Hepatocyte (in vitro differentiated cells): ENCODE data around the gene USP1. TPM values are rescaled to one million over a fixed set of nuclear protein-coding genes. Genes with fewer than 3 reads are reported as not detected.

Source experiments
- DNase-seq: peaks from one replicate; pipeline ENCODE4 v3.0.0-alpha.2; 2016; ENCODE audit warnings: low spot score
- H2AFZ ChIP-seq: fragments of 200-600 bp; sonication (generic); 2 replicates; pipeline ENCODE4 v1.6.0; 2016; ENCODE audit warnings: antibody characterized with exemption, mild to moderate bottlenecking
- H3K27ac ChIP-seq: fragments of 200-600 bp; sonication (generic); 2 replicates; pipeline ENCODE4 v1.5.1; 2016; ENCODE audit warnings: mild to moderate bottlenecking
- H3K27me3 ChIP-seq: fragments of 200-600 bp; sonication (generic); 2 replicates; pipeline ENCODE4 v1.6.1; 2016
- H3K36me3 ChIP-seq: fragments of 200-600 bp; sonication (generic); replicated peaks from 2 replicates; pipeline ENCODE4 v1.5.1; 2016; ENCODE audit warnings: low read depth; ENCODE audit not compliant: insufficient read depth
- H3K4me1 ChIP-seq: fragments of 200-600 bp; sonication (generic); 2 replicates; pipeline ENCODE4 v1.5.1; 2016; ENCODE audit warnings: mild to moderate bottlenecking, moderate library complexity; ENCODE audit not compliant: insufficient read depth
- H3K4me2 ChIP-seq: fragments of 200-600 bp; sonication (generic); 2 replicates; pipeline ENCODE4 v1.6.0; 2016
- H3K4me3 ChIP-seq: fragments of 200-600 bp; sonication (generic); 2 replicates; pipeline ENCODE4 v1.5.1; 2016; ENCODE audit warnings: mild to moderate bottlenecking
- H3K79me2 ChIP-seq: fragments of 200-600 bp; sonication (generic); 2 replicates; pipeline ENCODE4 v1.6.0; 2017; ENCODE audit warnings: mild to moderate bottlenecking
- H3K9me2 ChIP-seq: fragments of 200-600 bp; sonication (generic); replicated peaks from 2 replicates; pipeline ENCODE4 v1.6.0; 2017; ENCODE audit warnings: mild to moderate bottlenecking; ENCODE audit not compliant: insufficient read depth
- H3K9me3 ChIP-seq: fragments of 200-600 bp; sonication (generic); 2 replicates; pipeline ENCODE4 v1.5.1; 2016; ENCODE audit warnings: low read depth, mild to moderate bottlenecking
- H4K20me1 ChIP-seq: fragments of 200-600 bp; sonication (generic); 2 replicates; pipeline ENCODE4 v1.6.0; 2016; ENCODE audit warnings: mild to moderate bottlenecking; ENCODE audit not compliant: insufficient read depth, poor library complexity, severe bottlenecking
- CTCF ChIP-seq: fragments of 200-600 bp; sonication (generic); IDR thresholded peaks from 2 replicates; pipeline ENCODE4 v1.5.1; 2016; ENCODE audit warnings: antibody characterized with exemption, mild to moderate bottlenecking; ENCODE audit not compliant: poor library complexity
- EZH2 ChIP-seq: fragments of 200-600 bp; sonication (generic); IDR thresholded peaks from 2 replicates; pipeline ENCODE4 v1.6.1; 2016; ENCODE audit warnings: antibody characterized with exemption, mild to moderate bottlenecking, borderline replicate concordance
- EZH2phosphoT487 ChIP-seq: fragments of 200-600 bp; sonication (generic); IDR thresholded peaks from one replicate; pipeline ENCODE4 v1.6.1; 2018; ENCODE audit warnings: antibody characterized with exemption, mild to moderate bottlenecking, low read depth, moderate library complexity; ENCODE audit not compliant: unreplicated experiment, severe bottlenecking
- WGBS: methylation state at CpG from one replicate; pipeline ENCODE4 v1.1.6; 2016; ENCODE audit warnings: low lambda C conversion rate; ENCODE audit errors: missing lambda C conversion rate; 5-methylcytosine and 5-hydroxymethylcytosine counted together
- polyA plus RNA-seq: library from polyadenylated mRNA; unstranded; fragments of >200 nt; fragmentation: Nextera tagmentation; extraction: Ambion mirVana; gene quantifications from 2 replicates; pipeline ENCODE4 v1.2.1, GENCODE V29; 2016
- total RNA-seq: library from RNA; depleted of rRNA; stranded (reverse); fragments of >200 nt; gene quantifications from 2 replicates; pipeline ENCODE4 v1.2.3, GENCODE V29; 2014

Gene USP1
- total and polyA plus RNA-seq, 2 experiments from 2014 or later, result 11.6 to 28.5 TPM

- Histone ChIP-seq H3K4me2 (no peak overlapping the region), H4K20me1 (no peaks in the 10 kb centered on the region), H3K27ac (no peak overlapping the region), H2AFZ (no peak overlapping the region), H3K36me3 (no peaks in the 10 kb centered on the region), H3K9me2 (no peaks in the 10 kb centered on the region), H3K4me3 (no peak overlapping the region), H3K4me1 (peaks cover 7% of the 10 kb centered on the region), H3K9me3 (no peaks in the 10 kb centered on the region), H3K79me2 (no peaks in the 10 kb centered on the region), H3K27me3 (no peaks in the 10 kb centered on the region)
- TF ChIP-seq EZH2phosphoT487 (no peak), CTCF (no peak), EZH2 (no peak)
- no peak for DNase-seq
- WGBS, result 81% methylated on average over 3 of the region's 3 CpGs
Measured at GRCh38 chr1:62392951-62393350, 43.9 kb upstream of the USP1 start.

- peaks cover 7% of the 10 kb centered on the region for H3K4me1 ChIP-seq
Measured at GRCh38 chr1:62394646-62395045, 42.2 kb upstream of the USP1 start.

DNA sequence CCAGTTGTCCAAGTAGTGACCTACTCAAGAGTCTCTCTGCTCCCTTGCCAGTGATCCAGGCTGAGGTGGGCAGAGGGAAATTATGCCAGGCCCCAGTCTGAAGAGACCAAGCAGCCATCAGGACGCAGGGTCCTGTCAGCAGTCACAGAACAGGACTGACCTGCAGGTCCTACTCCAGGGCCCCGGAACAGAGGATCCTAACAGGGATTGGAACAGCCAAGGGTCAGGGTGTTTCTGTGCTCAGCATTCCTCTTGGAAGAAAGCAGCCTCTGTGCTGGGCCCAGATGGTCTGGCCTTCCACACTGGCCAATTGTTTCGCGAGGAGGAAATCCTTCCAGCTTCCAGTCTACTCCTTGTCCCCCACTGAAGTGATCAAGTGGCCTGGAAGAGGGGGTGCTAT is 41.6 kb upstream of the USP1 start:
- H3K27ac ChIP-seq, result no peak overlapping the region
- no peak overlapping the region for H2AFZ ChIP-seq
- WGBS, result 89% methylated on average over 4 of the region's 4 CpGs
- no peaks in the 10 kb centered on the region for H4K20me1 ChIP-seq
- no peaks in the 10 kb centered on the region for H3K36me3 ChIP-seq
- H3K27me3 ChIP-seq, result no peaks in the 10 kb centered on the region
- no peak overlapping the region for H3K4me3 ChIP-seq
- peaks cover 7% of the 10 kb centered on the region for H3K4me1 ChIP-seq
- TF ChIP-seq EZH2 (no peak), EZH2phosphoT487 (no peak), CTCF (no peak)
- no peaks in the 10 kb centered on the region for H3K9me3 ChIP-seq
- no peaks in the 10 kb centered on the region for H3K9me2 ChIP-seq
- H3K79me2 ChIP-seq, result no peaks in the 10 kb centered on the region
- no peak overlapping the region for H3K4me2 ChIP-seq
- DNase-seq, result no peak

More at GRCh38 chr1:62394646-62395045, 42.2 kb upstream of the USP1 start:
- Histone ChIP-seq H2AFZ (no peak overlapping the region), H3K4me2 (no peak overlapping the region), H3K27ac (no peak overlapping the region), H3K4me3 (no peak overlapping the region), H3K9me3 (no peaks in the 10 kb centered on the region), H3K36me3 (no peaks in the 10 kb centered on the region), H3K27me3 (no peaks in the 10 kb centered on the region), H4K20me1 (no peaks in the 10 kb centered on the region), H3K79me2 (no peaks in the 10 kb centered on the region), H3K9me2 (no peaks in the 10 kb centered on the region)
- TF ChIP-seq EZH2phosphoT487 (no peak), CTCF (no peak), EZH2 (no peak)
- 86% methylated on average over 8 of the region's 8 CpGs for WGBS
- no peak for DNase-seq

DNA sequence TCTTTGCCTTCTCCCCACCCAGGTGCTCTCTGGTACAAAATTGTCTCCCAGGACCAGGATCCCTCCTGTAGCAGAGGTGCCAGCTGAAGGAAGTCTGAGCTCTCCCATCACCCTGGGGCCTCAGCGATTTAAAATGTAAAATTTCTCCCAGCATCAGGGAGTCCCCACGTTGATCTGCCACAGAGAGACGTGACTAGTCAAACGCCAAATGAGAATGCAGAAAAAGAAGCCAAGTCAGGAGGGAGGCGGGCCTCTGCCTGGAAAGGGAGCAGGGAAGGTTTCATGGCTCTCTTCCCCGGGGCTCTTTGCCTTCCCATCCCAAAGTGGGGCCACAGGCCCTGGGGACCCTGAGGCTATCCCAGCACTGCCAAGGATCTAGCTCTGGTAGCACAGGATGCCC is 40.0 kb upstream of the USP1 start:
- no peak overlapping the region for H3K27ac ChIP-seq
- H3K9me2 ChIP-seq, result no peaks in the 10 kb centered on the region
- H3K4me1 ChIP-seq, result no peaks in the 10 kb centered on the region
- no peaks in the 10 kb centered on the region for H3K27me3 ChIP-seq
- no peak overlapping the region for H2AFZ ChIP-seq
- no peaks in the 10 kb centered on the region for H3K36me3 ChIP-seq
- no peak overlapping the region for H3K4me3 ChIP-seq
- no peaks in the 10 kb centered on the region for H3K9me3 ChIP-seq
- no peaks in the 10 kb centered on the region for H4K20me1 ChIP-seq
- 68% methylated on average over 6 of the region's 6 CpGs for WGBS
- DNase-seq, result no peak
- H3K4me2 ChIP-seq, result no peak overlapping the region
- TF ChIP-seq CTCF (no peak), EZH2phosphoT487 (no peak), EZH2 (no peak)
- H3K79me2 ChIP-seq, result no peaks in the 10 kb centered on the region
